Kidney epithelial cell (primary cell): ENCODE results near the gene ATF7IP. TPM values are rescaled to one million over a fixed set of nuclear protein-coding genes. Genes with fewer than 3 reads are reported as not detected.

Source experiments
- DNase-seq: peaks from one replicate; pipeline ENCODE4 v3.0.0-alpha.2; 2010; ENCODE audit warnings: low read depth
- H3K27me3 ChIP-seq: 2 replicates; pipeline ENCODE4 v1.6.0; 2011; ENCODE audit warnings: low read length; ENCODE audit not compliant: control insufficient read depth, insufficient read depth
- H3K36me3 ChIP-seq: 2 replicates; pipeline ENCODE4 v1.5.1; 2011; ENCODE audit warnings: low read length; ENCODE audit not compliant: control insufficient read depth, insufficient read depth
- H3K4me3 ChIP-seq: 2 replicates; pipeline ENCODE4 v1.5.1; 2011; ENCODE audit warnings: low read depth, mild to moderate bottlenecking, control low read depth, low read length
- total RNA-seq: library from RNA; depleted of rRNA; stranded (reverse); fragments of >200 nt; gene quantifications from 2 replicates; pipeline ENCODE4 v1.2.3, GENCODE V29; 2015
- TF ChIP-seq, protein P1 (sequence below): IDR thresholded peaks from 2 replicates; pipeline ENCODE4 v1.5.1; 2011; ENCODE audit warnings: mild to moderate bottlenecking, moderate library complexity, low read length, control low read depth, inconsistent platforms; ENCODE audit not compliant: insufficient read depth, poor library complexity, severe bottlenecking

ATF7IP gene
- total RNA-seq, 1 donor from 2014 or later = 23.4 TPM

GRCh38 chr12:14545144-14546124 lies 180.0 kb downstream of the ATF7IP start:
- no peak for DNase-seq
- H3K4me3 ChIP-seq = no peak overlapping the region
- TF ChIP-seq, protein P1, sequence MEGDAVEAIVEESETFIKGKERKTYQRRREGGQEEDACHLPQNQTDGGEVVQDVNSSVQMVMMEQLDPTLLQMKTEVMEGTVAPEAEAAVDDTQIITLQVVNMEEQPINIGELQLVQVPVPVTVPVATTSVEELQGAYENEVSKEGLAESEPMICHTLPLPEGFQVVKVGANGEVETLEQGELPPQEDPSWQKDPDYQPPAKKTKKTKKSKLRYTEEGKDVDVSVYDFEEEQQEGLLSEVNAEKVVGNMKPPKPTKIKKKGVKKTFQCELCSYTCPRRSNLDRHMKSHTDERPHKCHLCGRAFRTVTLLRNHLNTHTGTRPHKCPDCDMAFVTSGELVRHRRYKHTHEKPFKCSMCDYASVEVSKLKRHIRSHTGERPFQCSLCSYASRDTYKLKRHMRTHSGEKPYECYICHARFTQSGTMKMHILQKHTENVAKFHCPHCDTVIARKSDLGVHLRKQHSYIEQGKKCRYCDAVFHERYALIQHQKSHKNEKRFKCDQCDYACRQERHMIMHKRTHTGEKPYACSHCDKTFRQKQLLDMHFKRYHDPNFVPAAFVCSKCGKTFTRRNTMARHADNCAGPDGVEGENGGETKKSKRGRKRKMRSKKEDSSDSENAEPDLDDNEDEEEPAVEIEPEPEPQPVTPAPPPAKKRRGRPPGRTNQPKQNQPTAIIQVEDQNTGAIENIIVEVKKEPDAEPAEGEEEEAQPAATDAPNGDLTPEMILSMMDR = no peak

GRCh38 chr12:14547571-14547970 lies 182.1 kb downstream of the ATF7IP start:
- Histone ChIP-seq H3K4me3 (no peak overlapping the region), H3K27me3 (no peaks in the 10 kb centered on the region), H3K36me3 (no peaks in the 10 kb centered on the region)
- no peak for DNase-seq
- TF ChIP-seq, protein P1 = no peak

More at GRCh38 chr12:14545144-14546124, 180.0 kb downstream of the ATF7IP start:
- Histone ChIP-seq H3K36me3 (no peaks in the 10 kb centered on the region), H3K27me3 (no peaks in the 10 kb centered on the region)

DNA sequence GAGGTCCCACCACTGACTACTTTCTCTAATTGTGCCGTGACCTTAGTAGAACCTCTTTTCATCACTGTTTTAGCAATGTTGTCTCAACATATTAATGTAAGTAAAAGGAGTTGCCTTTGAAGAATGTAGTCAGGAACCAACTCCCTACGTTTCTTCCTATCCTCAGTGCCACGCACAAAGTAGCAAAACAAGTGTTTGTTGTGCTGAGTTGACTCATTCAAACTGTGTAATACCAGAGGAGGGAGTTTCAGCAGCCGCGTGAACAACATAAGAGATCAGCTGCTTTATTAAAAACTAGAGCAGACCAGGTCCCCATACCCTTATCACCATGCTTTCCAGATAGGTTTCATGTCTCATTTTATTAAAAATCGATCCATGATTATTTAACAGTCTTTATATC lies 183.1 kb downstream of the ATF7IP start:
- H3K36me3 ChIP-seq = no peaks in the 10 kb centered on the region
- no peak overlapping the region for H3K4me3 ChIP-seq
- TF ChIP-seq, protein P1 = no peak
- no peak for DNase-seq
- H3K27me3 ChIP-seq = no peaks in the 10 kb centered on the region

Other genes starting within 250 kb of the ATF7IP start
- 6.3 and 6.6 TPM in 2 replicates for gene PLBD1, start 202.2 kb downstream of the ATF7IP start, total RNA-seq